Measurements from ENCODE around the gene OR2S2.
"Not testable (repeated sequence)": the region's sequence is repeated elsewhere in the genome, so short reads cannot be mapped to it uniquely, and the experiment has no call there.

OR2S2 gene

GRCh38 chr9:35962126-35962906 is 4.4 kb upstream of the OR2S2 start:
- DNase-seq (ENCODE audit: low read depth) = no peak

DNA sequence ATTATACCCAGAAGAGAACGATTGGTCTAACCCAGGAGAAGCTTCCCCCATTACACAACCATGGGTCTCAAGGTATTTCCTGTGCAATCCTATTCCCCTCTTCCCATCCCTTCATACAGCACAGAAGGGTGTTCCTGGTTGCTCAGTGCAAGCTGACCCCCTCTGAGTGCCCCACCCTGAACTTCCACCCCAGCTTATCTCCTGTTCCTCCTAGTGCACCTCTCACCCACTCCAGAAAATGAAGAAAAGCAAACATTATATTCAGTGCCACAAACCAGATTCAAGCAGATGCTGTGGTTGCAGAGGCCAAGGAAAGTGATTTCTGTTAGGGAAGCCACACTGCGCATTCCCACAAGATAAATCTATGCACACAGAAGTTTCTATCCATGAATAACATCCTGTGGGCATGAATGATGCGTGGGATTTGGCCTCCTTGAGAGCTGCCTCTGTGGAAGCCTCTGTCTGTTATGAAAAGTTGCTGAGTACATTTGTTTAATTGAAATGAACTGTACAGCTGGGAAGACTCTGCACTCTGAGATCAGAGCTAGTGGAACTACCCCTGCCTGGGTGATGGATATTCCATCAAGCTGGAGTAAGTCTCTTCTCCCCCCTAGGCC is 2.2 kb upstream of the OR2S2 start:
- DNase-seq (ENCODE audit: low read depth) = no peak

DNA sequence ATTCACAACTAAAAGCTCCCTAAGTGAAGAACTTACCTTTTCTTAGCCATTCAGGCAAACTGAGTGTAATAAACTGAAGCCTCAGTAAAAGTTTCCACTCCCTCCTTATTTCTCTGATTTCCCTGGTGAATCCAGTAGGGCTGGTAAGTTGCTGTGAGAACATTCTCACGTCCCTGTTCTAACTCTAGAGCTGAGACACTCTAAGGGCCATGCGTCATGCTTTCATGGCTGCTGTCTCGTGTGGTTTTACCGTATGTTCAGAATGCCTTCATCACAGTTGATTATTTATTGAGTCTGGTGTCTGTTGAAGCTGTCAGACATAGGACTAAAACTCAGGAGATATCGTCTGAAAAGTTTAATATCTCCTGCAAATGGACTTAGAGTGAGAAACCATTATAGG is 1.3 kb downstream of the OR2S2 start:
- DNase-seq (ENCODE audit: low read depth) = no peak

- DNase-seq (ENCODE audit: low read depth) = peak; percentile 38
Measured at GRCh38 chr9:35954942-35955546, 2.9 kb downstream of the OR2S2 start.

GRCh38 chr9:35952526-35953191 is 5.3 kb downstream of the OR2S2 start:
- DNase-seq (ENCODE audit: low read depth) = no peak

GRCh38 chr9:35951736-35952135 is 6.2 kb downstream of the OR2S2 start:
- DNase-seq (ENCODE audit: low read depth) = no peak

- no peak for DNase-seq (ENCODE audit: low read depth)
Measured at GRCh38 chr9:35948901-35949318, 9.0 kb downstream of the OR2S2 start.

GRCh38 chr9:35948451-35948850 is 9.5 kb downstream of the OR2S2 start:
- DNase-seq (ENCODE audit: low read depth) = no peak

DNA sequence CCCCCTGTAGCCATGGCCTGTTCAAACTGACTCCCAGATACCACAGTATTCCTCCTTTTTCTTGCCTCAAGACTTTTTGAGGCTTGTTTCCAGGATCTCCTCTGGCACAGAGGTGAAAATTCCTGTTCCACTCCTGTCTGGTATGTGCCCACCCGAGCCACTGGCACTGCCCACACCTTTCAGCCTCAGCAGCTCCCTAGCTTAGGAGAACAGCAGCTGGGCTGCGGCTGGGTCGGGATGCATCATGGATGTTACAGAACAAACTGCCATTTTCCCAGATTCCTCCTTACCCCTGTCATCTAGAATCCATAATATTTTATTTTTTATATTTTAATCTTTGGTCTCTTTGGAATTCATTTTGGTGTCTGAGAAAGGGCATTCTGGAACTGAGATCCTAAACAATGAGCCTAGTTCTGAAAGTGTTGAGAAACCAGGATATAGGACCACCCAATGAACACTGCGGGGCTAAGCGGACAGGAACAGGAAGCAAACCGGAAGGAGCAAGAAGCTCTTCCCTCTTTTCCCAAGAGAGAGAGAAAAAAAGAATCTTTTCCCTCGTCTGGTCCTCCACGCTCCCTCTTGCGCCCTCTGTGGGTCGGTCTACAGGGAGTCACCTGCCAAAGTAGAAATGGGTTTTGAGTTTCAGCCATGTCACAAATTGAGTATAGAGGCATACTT is 12.5 kb downstream of the OR2S2 start:
- DNase-seq (ENCODE audit: low read depth) = peak; percentile 50

- no peak for DNase-seq (ENCODE audit: low read depth)
Measured at GRCh38 chr9:35944841-35945240, 13.1 kb downstream of the OR2S2 start.

DNA sequence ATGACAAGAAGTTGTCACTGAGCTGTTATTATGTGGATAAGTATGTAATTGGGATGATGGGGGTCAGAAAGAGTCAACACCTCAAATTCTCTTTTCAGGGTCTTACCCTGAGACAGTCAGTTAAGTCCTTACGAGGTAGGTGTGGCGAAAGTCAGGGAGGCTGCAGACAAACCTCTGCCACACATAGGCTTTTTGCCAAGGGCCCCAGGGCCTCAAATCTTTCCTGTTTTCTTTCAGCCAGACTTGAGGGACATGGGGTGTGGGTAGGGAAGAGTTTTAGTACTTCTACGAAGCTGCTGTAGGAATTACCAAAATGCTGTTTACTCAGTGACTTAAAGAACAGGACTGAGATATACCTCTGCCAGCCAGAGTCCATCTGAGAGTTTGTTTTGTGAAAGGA is 13.8 kb downstream of the OR2S2 start:
- DNase-seq (ENCODE audit: low read depth) = no peak

DNA sequence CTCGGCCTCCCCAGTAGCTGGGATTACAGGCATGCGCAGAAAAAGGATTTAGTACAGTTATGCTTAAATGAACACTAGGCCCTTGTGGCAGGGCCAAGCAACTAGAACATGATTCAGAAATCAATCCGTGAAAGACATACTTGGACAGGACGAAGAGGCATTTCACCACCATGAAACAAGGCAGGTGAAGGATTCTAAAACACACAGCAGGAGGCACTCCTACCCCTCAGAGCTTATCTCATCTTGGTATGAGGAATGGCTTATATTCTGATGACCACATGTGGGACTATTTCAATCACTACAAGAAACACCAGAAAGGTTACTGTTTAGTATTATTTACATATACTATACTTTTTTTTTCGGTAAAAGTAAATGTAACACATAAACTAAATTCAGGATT is 15.7 kb downstream of the OR2S2 start:
- no peak for DNase-seq (ENCODE audit: low read depth)

GRCh38 chr9:35940458-35941407 is 17.2 kb downstream of the OR2S2 start:
- peak; percentile 18 for DNase-seq (ENCODE audit: low read depth)

- no peak for DNase-seq (ENCODE audit: low read depth)
Measured at GRCh38 chr9:35939679-35940250, 18.2 kb downstream of the OR2S2 start.

DNA sequence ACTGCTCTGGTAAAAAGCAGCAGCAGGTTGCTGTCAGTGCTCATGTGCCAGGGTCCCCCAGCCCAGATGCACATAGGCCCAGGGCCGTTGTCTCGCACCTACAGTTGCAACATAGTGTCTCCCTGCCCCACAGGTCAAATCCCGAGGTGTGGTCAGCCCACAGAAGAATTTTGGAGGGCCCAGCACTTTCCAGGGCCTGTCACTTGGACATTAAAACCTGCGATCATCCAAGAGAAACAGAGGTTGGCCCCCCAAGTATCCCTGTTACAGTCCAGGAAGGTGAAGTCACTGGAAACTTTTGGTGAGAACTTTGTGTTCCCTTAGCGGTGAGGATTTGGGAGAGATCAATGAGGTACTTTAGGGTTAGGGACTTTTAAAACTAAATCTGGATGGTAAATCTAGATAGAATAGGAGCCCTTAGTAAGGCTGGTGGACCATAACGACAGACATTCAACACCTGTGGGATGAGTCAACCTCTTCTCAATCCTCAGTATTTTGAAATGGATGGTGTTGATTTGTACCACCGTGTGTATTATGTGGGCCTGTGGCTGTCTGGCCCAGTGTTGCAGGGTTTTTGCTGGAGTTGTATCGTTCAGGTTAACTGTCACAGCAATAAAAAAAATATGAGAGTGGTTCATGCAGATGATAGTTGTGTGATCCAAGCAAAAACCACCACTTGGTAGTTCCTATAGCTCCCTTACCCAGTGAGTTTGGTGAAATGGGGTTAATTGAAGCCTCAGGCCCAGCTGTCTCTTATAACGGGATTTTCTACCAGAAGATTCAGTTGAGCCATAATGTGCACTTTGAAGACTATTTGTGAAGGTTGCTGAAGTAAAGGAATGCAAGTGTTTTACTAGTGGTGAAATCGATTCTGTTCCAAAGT is 19.2 kb downstream of the OR2S2 start:
- no peak for DNase-seq (ENCODE audit: low read depth)

GRCh38 chr9:35937227-35937626 is 20.7 kb downstream of the OR2S2 start:
- DNase-seq (ENCODE audit: low read depth) = no peak

GRCh38 chr9:35935755-35936509 is 22.0 kb downstream of the OR2S2 start:
- no peak for DNase-seq (ENCODE audit: low read depth)

- DNase-seq (ENCODE audit: low read depth) = no peak
Measured at GRCh38 chr9:35935261-35935660, 22.7 kb downstream of the OR2S2 start.

DNA sequence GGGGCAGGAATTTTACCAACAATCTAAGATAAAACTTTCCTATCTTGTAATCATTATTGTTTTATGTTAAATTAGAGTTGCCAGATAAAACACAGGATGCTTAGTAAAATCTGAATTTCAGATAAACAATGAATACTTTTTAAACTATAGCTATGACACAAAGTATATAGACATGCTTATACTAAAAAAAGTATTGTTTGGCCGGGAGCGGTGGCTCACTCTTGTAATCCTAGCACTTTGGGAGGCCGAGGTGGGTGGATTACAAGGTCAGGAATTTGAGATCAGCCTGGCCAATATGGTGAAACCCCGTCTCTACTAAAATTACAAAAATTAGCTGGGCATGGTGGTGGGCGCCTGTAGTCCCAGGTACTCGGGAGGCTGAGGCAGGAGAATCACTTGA is 23.9 kb downstream of the OR2S2 start:
- DNase-seq (ENCODE audit: low read depth) = not testable (repeated sequence)

All from activated T-cell treated with anti-CD3 and anti-CD28 coated beads for 24 hours (primary cell).